Measurements from ENCODE around the gene BCAS3.

BCAS3 gene

GRCh38 chr17:61075988-61076387 is 398.3 kb downstream of the BCAS3 start:
- DNase-seq: peak; percentile 82

GRCh38 chr17:61076621-61077031 is 399.0 kb downstream of the BCAS3 start:
- peak; percentile 29 for DNase-seq

- no peak for DNase-seq
Measured at GRCh38 chr17:61081959-61082358, 404.3 kb downstream of the BCAS3 start.

GRCh38 chr17:61084260-61084659 is 406.6 kb downstream of the BCAS3 start:
- DNase-seq: no peak

- DNase-seq: no peak
Measured at GRCh38 chr17:61087024-61087423, 409.4 kb downstream of the BCAS3 start.

GRCh38 chr17:61088556-61088955 is 410.9 kb downstream of the BCAS3 start:
- DNase-seq: no peak

GRCh38 chr17:61091096-61091495 is 413.4 kb downstream of the BCAS3 start:
- DNase-seq: no peak

GRCh38 chr17:61097781-61098180 is 420.1 kb downstream of the BCAS3 start:
- DNase-seq: no peak

GRCh38 chr17:61106354-61106753 is 428.7 kb downstream of the BCAS3 start:
- no peak for DNase-seq

- no peak for DNase-seq
Measured at GRCh38 chr17:61116577-61116976, 438.9 kb downstream of the BCAS3 start.

- DNase-seq: no peak
Measured at GRCh38 chr17:61117983-61118382, 440.3 kb downstream of the BCAS3 start.

GRCh38 chr17:61118871-61119270 is 441.2 kb downstream of the BCAS3 start:
- no peak for DNase-seq

- DNase-seq: no peak
Measured at GRCh38 chr17:61122326-61122913, 444.8 kb downstream of the BCAS3 start.

- no peak for DNase-seq
Measured at GRCh38 chr17:61124562-61124961, 446.9 kb downstream of the BCAS3 start.

- DNase-seq: no peak
Measured at GRCh38 chr17:61126473-61127249, 449.0 kb downstream of the BCAS3 start.

GRCh38 chr17:61127960-61128359 is 450.3 kb downstream of the BCAS3 start:
- DNase-seq: no peak

GRCh38 chr17:61128661-61129115 is 451.0 kb downstream of the BCAS3 start:
- no peak for DNase-seq

- peak; percentile 31 for DNase-seq
Measured at GRCh38 chr17:61129267-61130254, 451.9 kb downstream of the BCAS3 start.

GRCh38 chr17:61130330-61130729 is 452.7 kb downstream of the BCAS3 start:
- no peak for DNase-seq

- no peak for DNase-seq
Measured at GRCh38 chr17:61131585-61131984, 453.9 kb downstream of the BCAS3 start.

GRCh38 chr17:61132524-61132923 is 454.9 kb downstream of the BCAS3 start:
- no peak for DNase-seq

GRCh38 chr17:61133853-61134252 is 456.2 kb downstream of the BCAS3 start:
- no peak for DNase-seq

- no peak for DNase-seq
Measured at GRCh38 chr17:61134551-61135235, 457.0 kb downstream of the BCAS3 start.
